GM18508 (cell line): ENCODE measurements around the gene GPC5.

Experiments used
- ATAC-seq: cut with Tn5 transposase; IDR thresholded peaks from one replicate; pipeline ENCODE4 v1.9.1; 2021; ENCODE audit warnings: moderate number of reproducible peaks; ENCODE audit not compliant: insufficient read depth, unreplicated experiment

Gene GPC5

DNA sequence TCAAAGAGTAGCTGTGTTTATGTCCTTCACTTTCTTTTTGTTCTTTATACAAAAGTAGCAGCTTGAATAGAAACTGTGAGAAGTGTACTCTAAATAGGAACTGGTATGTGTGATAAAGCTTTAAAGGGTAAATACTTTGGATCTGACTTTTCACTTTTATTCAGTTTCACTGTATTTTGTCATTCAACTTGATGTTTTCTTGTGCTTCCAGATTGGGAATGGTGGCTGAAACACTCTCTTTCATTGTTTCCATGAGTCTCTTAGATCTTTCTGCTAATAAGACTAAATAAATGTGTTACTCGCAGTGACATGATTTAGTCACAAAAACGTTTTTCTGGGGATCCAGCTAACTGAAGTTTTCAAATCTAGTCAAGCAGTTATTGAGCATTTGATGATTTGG, 133.2 kb downstream of the GPC5 start:
- ATAC-seq = no peak

- ATAC-seq = no peak
Measured at GRCh38 chr13:91533354-91533753, 134.9 kb downstream of the GPC5 start.

GRCh38 chr13:91534996-91535395, 136.6 kb downstream of the GPC5 start:
- ATAC-seq = no peak

- no peak for ATAC-seq
Measured at GRCh38 chr13:91537376-91537775, 139.0 kb downstream of the GPC5 start.

- ATAC-seq = no peak
Measured at GRCh38 chr13:91539286-91540157, 141.1 kb downstream of the GPC5 start.

DNA sequence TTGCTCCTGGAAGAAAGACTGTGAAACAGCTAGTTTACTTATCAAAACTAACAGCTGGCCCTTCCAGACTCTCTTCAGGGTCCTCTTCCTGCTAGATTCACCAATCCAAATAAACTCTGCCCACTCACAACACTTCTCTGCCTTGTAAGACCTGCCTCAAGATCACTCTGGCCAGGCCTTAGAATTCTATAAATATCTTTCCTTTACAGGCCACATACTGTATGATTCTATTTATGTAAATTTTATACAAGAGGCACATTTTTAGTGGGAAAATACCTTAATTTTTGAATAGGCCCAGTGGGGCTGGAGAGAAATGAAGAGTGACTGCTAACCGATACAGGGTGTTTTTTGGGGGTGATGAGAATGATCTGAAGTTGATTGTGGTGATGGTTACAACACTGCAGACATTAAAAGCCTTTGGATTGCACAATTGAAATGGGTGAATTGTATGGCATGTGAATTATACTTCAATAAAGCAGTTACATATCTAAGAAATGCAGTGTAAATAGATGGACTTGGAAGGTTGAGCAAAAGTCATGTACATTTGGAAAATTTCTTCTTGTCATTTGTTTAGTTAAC, 141.8 kb downstream of the GPC5 start:
- no peak for ATAC-seq

- ATAC-seq = no peak
Measured at GRCh38 chr13:91544723-91545122, 146.3 kb downstream of the GPC5 start.

DNA sequence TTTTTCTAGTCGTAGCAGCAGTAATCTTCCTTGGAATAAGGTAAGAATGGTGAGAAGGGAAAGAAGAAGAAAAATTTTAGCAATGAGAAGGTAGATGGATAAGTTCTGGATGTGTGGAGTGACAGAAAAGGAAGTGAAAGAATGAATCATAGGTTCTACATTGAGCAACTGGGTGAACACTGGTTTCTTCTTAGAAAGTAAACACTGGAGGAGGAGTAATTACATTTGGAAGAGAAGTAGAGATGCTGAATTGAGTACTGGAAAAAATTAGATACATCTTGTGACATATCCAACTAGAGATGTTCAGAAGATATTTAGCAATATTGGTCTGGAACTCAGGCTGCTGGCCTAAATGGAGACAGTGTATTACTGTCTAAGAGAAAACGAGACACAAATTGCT, 148.5 kb downstream of the GPC5 start:
- ATAC-seq = no peak

- no peak for ATAC-seq
Measured at GRCh38 chr13:91553584-91553983, 155.2 kb downstream of the GPC5 start.

GRCh38 chr13:91554101-91554500, 155.7 kb downstream of the GPC5 start:
- no peak for ATAC-seq

DNA sequence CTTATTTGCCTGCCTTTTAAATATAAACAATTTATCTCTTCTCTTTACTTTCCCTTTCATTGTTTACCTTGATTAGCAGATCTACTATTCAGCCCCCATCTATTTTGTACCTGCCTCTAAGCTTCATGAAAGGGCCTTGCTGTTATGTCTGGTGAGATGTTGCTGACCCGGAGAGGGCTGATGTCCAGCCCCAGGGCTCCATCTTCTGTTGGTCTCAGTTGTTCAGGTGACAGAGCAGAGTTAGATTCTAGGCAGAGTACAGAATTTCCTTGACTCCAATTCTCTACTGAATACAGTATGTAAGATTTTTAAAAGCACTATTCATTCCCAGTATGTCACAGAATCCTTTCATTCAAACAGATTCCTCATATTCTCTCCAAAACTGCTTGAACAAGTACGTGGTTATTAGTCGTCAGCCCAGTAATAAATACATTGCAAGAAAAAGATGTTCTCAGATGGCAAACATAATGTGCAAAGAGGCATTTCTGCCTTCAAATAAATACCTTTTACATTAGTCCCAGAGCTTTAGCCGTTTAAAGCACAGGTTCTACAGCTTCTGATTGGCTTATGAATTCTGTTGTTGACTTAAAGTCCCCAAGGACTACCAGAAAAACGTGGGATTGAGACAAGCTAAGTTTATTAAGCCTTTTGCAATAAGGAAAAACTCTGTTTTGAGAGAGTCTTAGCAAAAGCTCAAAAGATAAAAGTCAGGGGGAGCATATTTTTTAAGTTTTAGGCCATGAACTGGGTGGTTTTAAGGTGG, 159.1 kb downstream of the GPC5 start:
- no peak for ATAC-seq

GRCh38 chr13:91563799-91564198, 165.4 kb downstream of the GPC5 start:
- no peak for ATAC-seq

- no peak for ATAC-seq
Measured at GRCh38 chr13:91564396-91564795, 166.0 kb downstream of the GPC5 start.

GRCh38 chr13:91565296-91565695, 166.9 kb downstream of the GPC5 start:
- ATAC-seq = no peak

- no peak for ATAC-seq
Measured at GRCh38 chr13:91567485-91568207, 169.2 kb downstream of the GPC5 start.

GRCh38 chr13:91571681-91572080, 173.3 kb downstream of the GPC5 start:
- ATAC-seq = no peak

- no peak for ATAC-seq
Measured at GRCh38 chr13:91572439-91572838, 174.0 kb downstream of the GPC5 start.

DNA sequence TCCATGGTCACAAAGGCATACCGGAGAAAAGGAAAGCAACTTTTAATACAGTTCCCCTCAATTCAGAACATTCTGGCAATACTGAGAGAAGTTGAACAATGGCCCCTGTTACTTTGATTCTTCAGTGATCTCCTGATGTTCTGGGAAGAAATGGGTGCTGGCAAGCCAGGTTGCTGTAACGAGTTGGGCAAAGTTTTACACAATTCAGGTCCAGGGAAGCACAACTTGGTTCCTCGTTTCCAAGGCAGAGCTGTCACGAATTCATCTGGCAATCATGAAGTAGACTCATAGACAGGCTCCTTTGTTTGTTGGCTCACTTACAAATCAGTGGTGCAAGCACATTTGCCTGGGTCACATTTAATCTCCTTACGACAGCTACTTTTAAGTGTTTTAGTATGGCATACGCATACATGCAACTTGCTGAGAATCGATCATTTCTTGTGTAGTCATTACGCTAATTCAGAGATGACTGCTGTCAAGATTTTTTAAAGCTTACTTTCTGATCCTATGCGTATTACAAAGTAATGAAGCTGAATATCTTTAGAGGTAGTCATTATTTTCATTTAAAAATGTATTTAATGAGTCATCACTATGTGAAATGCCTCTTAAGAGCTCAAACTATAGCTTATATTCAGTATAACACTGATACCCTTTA, 174.7 kb downstream of the GPC5 start:
- ATAC-seq = no peak

- ATAC-seq = no peak
Measured at GRCh38 chr13:91574766-91575165, 176.3 kb downstream of the GPC5 start.

DNA sequence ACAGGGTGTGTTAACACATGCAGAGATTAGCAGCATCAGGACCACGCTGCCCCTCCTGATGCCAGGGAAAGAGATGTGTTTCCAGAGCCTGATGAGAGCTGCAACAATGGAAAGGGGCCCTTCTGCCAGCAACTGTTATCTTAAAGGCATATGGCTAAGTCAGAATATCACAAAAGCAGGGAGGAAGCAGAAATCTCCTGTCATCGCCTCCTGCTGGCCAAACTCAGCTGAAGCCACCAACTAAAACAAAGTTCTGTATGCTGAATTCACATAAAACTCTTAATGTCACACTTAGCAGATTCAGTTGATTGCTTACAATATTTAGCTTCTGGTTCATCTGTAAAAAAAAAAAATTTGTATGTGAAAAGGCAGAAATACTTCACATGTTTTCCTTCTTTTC, 178.2 kb downstream of the GPC5 start:
- ATAC-seq = no peak
